A549 (cell line): ENCODE measurements around the gene PLCH2. TPM values are rescaled to one million over a fixed set of nuclear protein-coding genes. Genes with fewer than 3 reads are reported as not detected.

ENCODE experiments used
- ATAC-seq, 2 experiments: fragments of 200-7000 bp in 1 of 2; fragments of >200 bp in 1 of 2; cut with Nextera tagmentation in 1 of 2; cut with Tn5 transposase in 1 of 2; 3 replicates each; pipeline versions ENCODE4 v1.8.0 to v1.9.1; 2018 to 2020; ENCODE audit warnings: mild to moderate bottlenecking in 1 of 2, moderate library complexity in 1 of 2
- CTCF ChIA-PET: fragments of 300-600 bp; sonication (Branson Sonifier 250); formaldehyde crosslinking; extraction: SDS; loops from one replicate; lab custom pipeline; 2021; ENCODE audit warnings: antibody characterized with exemption, inconsistent platforms; lab: Yijun Ruan, JAX
- POLR2A ChIA-PET: fragments of 350-600 bp; formaldehyde crosslinking; extraction: SDS; loops from one replicate; lab custom pipeline; 2021; ENCODE audit warnings: antibody characterized with exemption, inconsistent platforms; lab: Yijun Ruan, JAX
- DNase-seq, 2 experiments: peaks; one replicate each; pipeline versions ENCODE4 v3.0.0 to v3.0.0-alpha.2; 2011 to 2016; ENCODE audit warnings: low read depth in 1 of 2, low spot score in 1 of 2
- FAIRE-seq: peaks from 2 replicates; lab custom pipeline; 2011; peaks lifted over from hg19 to GRCh38; lab: Jason Lieb, UNC
- H3K27ac ChIP-seq, 2 experiments: fragments of >200 bp; sonication (Bioruptor Twin); formaldehyde crosslinking; 3 replicates each; pipeline ENCODE4 v1.5.1; 2016 to 2017
- H3K4me1 ChIP-seq: fragments of >200 bp; sonication (Bioruptor Twin); formaldehyde crosslinking; 3 replicates; pipeline ENCODE4 v1.6.1; 2016
- H3K4me2 ChIP-seq: fragments of >200 bp; sonication (Bioruptor Twin); formaldehyde crosslinking; 3 replicates; pipeline ENCODE4 v1.6.1; 2016
- H3K4me3 ChIP-seq: fragments of >200 bp; sonication (Bioruptor Twin); formaldehyde crosslinking; 3 replicates; pipeline ENCODE4 v1.5.1; 2016
- H3K9me3 ChIP-seq: fragments of >200 bp; sonication (Bioruptor Twin); formaldehyde crosslinking; 3 replicates; pipeline ENCODE4 v1.6.1; 2016
- CTCF ChIP-seq: fragments of >200 bp; sonication (Bioruptor Twin); formaldehyde crosslinking; IDR thresholded peaks from 3 replicates; pipeline ENCODE4 v1.5.1; 2016
- E2F6 ChIP-seq: IDR thresholded peaks from 2 replicates; pipeline ENCODE4 v1.6.1; 2012; ENCODE audit warnings: low read depth, borderline replicate concordance
- EHMT2 ChIP-seq: fragments of 200-600 bp; sonication (generic); IDR thresholded peaks from 2 replicates; pipeline ENCODE4 v1.6.1; 2016; ENCODE audit warnings: antibody characterized with exemption, low read depth, mild to moderate bottlenecking, moderate library complexity
- HDAC2 ChIP-seq: fragments of 200-600 bp; sonication (generic); IDR thresholded peaks from 2 replicates; pipeline ENCODE4 v1.6.1; 2016
- HES2 ChIP-seq: fragments of >200 bp; sonication (Bioruptor Twin); formaldehyde crosslinking; IDR thresholded peaks from 2 replicates; pipeline ENCODE4 v1.6.1; 2016
- HOXB13 ChIP-seq: fragments of 250-450 bp; sonication (Bioruptor Pico); IDR thresholded peaks from 2 replicates; pipeline ENCODE4 v1.5.0; 2020; ENCODE audit warnings: low read depth, mild to moderate bottlenecking, moderate library complexity
- HOXB5 ChIP-seq: fragments of 250-450 bp; sonication (Bioruptor Pico); IDR thresholded peaks from 2 replicates; pipeline ENCODE4 v1.5.0; 2020; ENCODE audit warnings: mild to moderate bottlenecking, moderate library complexity
- JUN ChIP-seq, 2 experiments: fragments of >200 bp; sonication (Bioruptor Twin); formaldehyde crosslinking; IDR thresholded peaks; 2 replicates in 1 of 2; 3 replicates in 1 of 2; pipeline ENCODE4 v1.6.1; 2016 to 2017
- KDM5A ChIP-seq: fragments of 200-600 bp; sonication (generic); IDR thresholded peaks from 2 replicates; pipeline ENCODE4 v1.6.1; 2016; ENCODE audit warnings: antibody characterized with exemption, mild to moderate bottlenecking
- POLR2A ChIP-seq: IDR thresholded peaks from 2 replicates; pipeline ENCODE4 v1.6.1; 2012; ENCODE audit warnings: mild to moderate bottlenecking, low read length
- RAD21 ChIP-seq, 2 experiments: fragments of >200 bp in 1 of 2; sonication (Bioruptor Twin) in 1 of 2; formaldehyde crosslinking in 1 of 2; IDR thresholded peaks in 1 of 2; conservative IDR thresholded peaks in 1 of 2; 2 replicates in 1 of 2; 3 replicates in 1 of 2; pipeline ENCODE4 v1.6.1; 2012 to 2018; ENCODE audit warnings: inconsistent platforms in 1 of 2
- RARB ChIP-seq: fragments of 250-450 bp; sonication (Bioruptor Pico); IDR thresholded peaks from 2 replicates; pipeline ENCODE4 v1.8.0; 2021; ENCODE audit warnings: mild to moderate bottlenecking, moderate library complexity
- REST ChIP-seq: fragments of 200-600 bp; sonication (generic); IDR thresholded peaks from 2 replicates; pipeline ENCODE4 v1.6.1; 2016; ENCODE audit warnings: antibody characterized with exemption, mild to moderate bottlenecking, moderate library complexity
- RFX5 ChIP-seq: fragments of 450-650 bp; IDR thresholded peaks from 2 replicates; pipeline ENCODE4 v1.7.1; 2014; ENCODE audit warnings: antibody characterized with exemption, mild to moderate bottlenecking, moderate library complexity
- SREBF2 ChIP-seq: fragments of 450-650 bp; IDR thresholded peaks from 2 replicates; pipeline ENCODE4 v1.6.1; 2014; ENCODE audit warnings: mild to moderate bottlenecking, moderate library complexity
- TP53 ChIP-seq: fragments of 250-450 bp; sonication (Bioruptor Pico); IDR thresholded peaks from 2 replicates; pipeline ENCODE4 v1.5.0; 2021; ENCODE audit warnings: mild to moderate bottlenecking, moderate library complexity
- ZNF302 ChIP-seq: fragments of 250-450 bp; sonication (Bioruptor Pico); IDR thresholded peaks from 2 replicates; pipeline ENCODE4 v1.9.0; 2021; ENCODE audit warnings: inconsistent platforms, mild to moderate bottlenecking, moderate library complexity
- WGBS: methylation state at CpG from one replicate; pipeline ENCODE4 v1.1.6; 2017; ENCODE audit errors: missing lambda C conversion rate; 5-methylcytosine and 5-hydroxymethylcytosine counted together
- polyA plus RNA-seq, 4 experiments: library from polyadenylated mRNA; depleted of rRNA in 3 of 4; stranded (reverse); fragments of >200 nt; fragmentation: RNase III in 1 of 4; extraction: RNeasy Plus Mini Kit Qiagen cat#74134 plus additional on column Dnase treatment in 1 of 4; gene quantifications; 2 replicates in 3 of 4; 3 replicates in 1 of 4; pipeline ENCODE4 v1.2.3, GENCODE V29; 2011 to 2017
- TF ChIP-seq, protein P1 (sequence below): fragments of >200 bp; sonication (Bioruptor Twin); formaldehyde crosslinking; IDR thresholded peaks from 3 replicates; pipeline ENCODE4 v1.6.1; 2016
- TF ChIP-seq, protein P2 (sequence below): IDR thresholded peaks from 2 replicates; pipeline ENCODE4 v1.6.1; 2012
- TF ChIP-seq, protein P3 (sequence below): IDR thresholded peaks from 2 replicates; pipeline ENCODE4 v1.6.1; 2012

Gene PLCH2
- polyA plus RNA-seq, 2 of the 4 experiments (the other 2 are of a cell fraction) = 0.10 to 0.18 TPM

DNA sequence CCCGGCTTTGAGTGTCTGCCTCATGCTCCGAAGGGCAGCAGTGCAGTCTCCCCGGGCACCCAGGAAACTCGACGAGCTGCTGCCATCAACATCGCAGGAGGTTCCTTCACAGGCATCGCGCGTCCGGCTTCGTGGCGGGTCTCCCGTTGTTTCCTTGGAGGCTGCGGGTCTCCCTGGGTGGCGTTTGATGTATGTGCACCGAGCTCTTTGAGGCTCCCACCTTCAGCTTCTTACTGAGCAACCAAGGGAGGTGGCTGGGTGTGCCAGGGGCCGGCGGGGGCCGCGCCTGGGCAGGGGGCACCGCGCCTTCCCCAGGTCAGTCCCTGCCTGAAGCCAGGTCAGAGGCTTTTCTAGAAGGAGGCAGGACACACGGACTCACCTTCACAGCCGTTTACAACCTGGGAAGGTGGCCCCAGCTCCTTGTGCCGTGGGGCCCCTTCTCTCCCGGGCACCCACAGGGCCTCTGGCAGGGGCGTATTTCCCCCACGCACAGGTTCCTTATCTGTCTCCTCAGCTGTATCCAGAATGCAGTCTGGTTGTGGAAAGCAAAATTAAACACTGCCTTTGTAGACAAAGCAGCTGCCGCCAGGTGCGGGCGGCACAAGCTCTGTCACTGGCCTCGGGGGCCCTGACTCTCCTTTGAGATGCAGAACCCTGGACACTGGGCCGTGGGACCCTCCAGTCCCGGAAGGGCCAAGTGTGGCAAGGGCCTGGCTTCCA, 42.0 kb upstream of the PLCH2 start:
- Histone ChIP-seq H3K27ac (no peak overlapping the region), H3K9me3 (peaks cover 5% of the 10 kb centered on the region; the same call in 1 of the 3 replicates), H3K4me2 (no peak overlapping the region), H3K4me1 (no peaks in the 10 kb centered on the region), H3K4me3 (no peak overlapping the region)
- no peak for DNase-seq
- 40% methylated on average over 5 of the region's 34 CpGs for WGBS
- TF ChIP-seq HDAC2 = no peak
- TF ChIP-seq, protein P1, sequence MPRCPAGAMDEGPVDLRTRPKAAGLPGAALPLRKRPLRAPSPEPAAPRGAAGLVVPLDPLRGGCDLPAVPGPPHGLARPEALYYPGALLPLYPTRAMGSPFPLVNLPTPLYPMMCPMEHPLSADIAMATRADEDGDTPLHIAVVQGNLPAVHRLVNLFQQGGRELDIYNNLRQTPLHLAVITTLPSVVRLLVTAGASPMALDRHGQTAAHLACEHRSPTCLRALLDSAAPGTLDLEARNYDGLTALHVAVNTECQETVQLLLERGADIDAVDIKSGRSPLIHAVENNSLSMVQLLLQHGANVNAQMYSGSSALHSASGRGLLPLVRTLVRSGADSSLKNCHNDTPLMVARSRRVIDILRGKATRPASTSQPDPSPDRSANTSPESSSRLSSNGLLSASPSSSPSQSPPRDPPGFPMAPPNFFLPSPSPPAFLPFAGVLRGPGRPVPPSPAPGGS = no peak
- TF ChIP-seq, protein P2, sequence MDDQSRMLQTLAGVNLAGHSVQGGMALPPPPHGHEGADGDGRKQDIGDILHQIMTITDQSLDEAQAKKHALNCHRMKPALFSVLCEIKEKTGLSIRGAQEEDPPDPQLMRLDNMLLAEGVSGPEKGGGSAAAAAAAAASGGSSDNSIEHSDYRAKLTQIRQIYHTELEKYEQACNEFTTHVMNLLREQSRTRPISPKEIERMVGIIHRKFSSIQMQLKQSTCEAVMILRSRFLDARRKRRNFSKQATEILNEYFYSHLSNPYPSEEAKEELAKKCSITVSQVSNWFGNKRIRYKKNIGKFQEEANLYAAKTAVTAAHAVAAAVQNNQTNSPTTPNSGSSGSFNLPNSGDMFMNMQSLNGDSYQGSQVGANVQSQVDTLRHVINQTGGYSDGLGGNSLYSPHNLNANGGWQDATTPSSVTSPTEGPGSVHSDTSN = no peak
- TF ChIP-seq, protein P3, sequence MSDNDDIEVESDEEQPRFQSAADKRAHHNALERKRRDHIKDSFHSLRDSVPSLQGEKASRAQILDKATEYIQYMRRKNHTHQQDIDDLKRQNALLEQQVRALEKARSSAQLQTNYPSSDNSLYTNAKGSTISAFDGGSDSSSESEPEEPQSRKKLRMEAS = no peak
- no peak for TF ChIP-seq HES2
- no peak for TF ChIP-seq SREBF2
- TF ChIP-seq EHMT2 = no peak
- TF ChIP-seq REST = no peak
- TF ChIP-seq POLR2A = no peak
- TF ChIP-seq KDM5A = no peak
- no peak for TF ChIP-seq RAD21 (conservative IDR thresholded peaks at IDR 0.05 in 1 of 2, IDR thresholded peaks at IDR 0.05 in 1 of 2)
- TF ChIP-seq JUN (IDR thresholded peaks at IDR 0.05) = no peak
- no peak for TF ChIP-seq E2F6
- TF ChIP-seq RFX5 = no peak
- TF ChIP-seq TP53 (CRISPR knock-in tag) = no peak
- TF ChIP-seq HOXB13 (CRISPR knock-in tag) = no peak
- ChIA-PET POLR2A (no interaction called here), CTCF (interaction anchor here (0.6 to 0.7 kb wide), 2 partner anchors 10 to 1019 kb away, joined by 3 read pairs; no protein-coding TSS in a partner anchor)
- ATAC-seq = no peak
- FAIRE-seq = no peak

GRCh38 chr1:2435091-2435490, 41.0 kb upstream of the PLCH2 start:
- Histone ChIP-seq H3K9me3 (no peaks in the 10 kb centered on the region), H3K4me2 (no peak overlapping the region), H3K4me3 (no peak overlapping the region), H3K4me1 (no peaks in the 10 kb centered on the region), H3K27ac (no peak overlapping the region)
- ATAC-seq (0 out of 6 replicates have a peak, but pooled peaks of 1 of the 2 experiments have one; percentile 8), DNase-seq (no peak), FAIRE-seq (no peak)
- WGBS = 0% methylated on average over 1 of the region's 9 CpGs
- POLR2A ChIA-PET = no interaction called here
- TF ChIP-seq HES2 (no peak), JUN (IDR thresholded peaks at IDR 0.05) (no peak), RARB (CRISPR knock-in tag) (no peak), ZNF302 (CRISPR knock-in tag) (no peak), CTCF (no peak), HOXB5 (CRISPR knock-in tag) (no peak)
- TF ChIP-seq, protein P3 = no peak
- CTCF ChIA-PET = interaction anchor here (0.6 kb wide), 1 partner anchor 1018 kb away, joined by 3 read pairs; no protein-coding TSS in a partner anchor
